H9 (cell line): ENCODE data around the gene ADPRH. TPM values are rescaled to one million over a fixed set of nuclear protein-coding genes. Genes with fewer than 3 reads are reported as not detected.

Source experiments
- DNase-seq: peaks from one replicate; pipeline ENCODE4 v3.0.0-alpha.2; 2017
- H2AFZ ChIP-seq: one replicate; pipeline ENCODE4 v1.6.1; 2013; ENCODE audit warnings: mild to moderate bottlenecking, low read length, control low read depth, moderate library complexity
- H2AK5ac ChIP-seq: 2 replicates; pipeline ENCODE4 v1.6.1; 2013; ENCODE audit warnings: low read length, control low read depth, mixed read lengths; ENCODE audit not compliant: insufficient read length
- H2BK120ac ChIP-seq: one replicate; pipeline ENCODE4 v1.6.1; 2013; ENCODE audit warnings: low read depth, mild to moderate bottlenecking, low read length, control low read depth, inconsistent platforms; ENCODE audit not compliant: poor library complexity, severe bottlenecking
- H2BK12ac ChIP-seq: 2 replicates; pipeline ENCODE4 v1.6.1; 2013; ENCODE audit warnings: low read length, control low read depth, mixed read lengths, low read depth; ENCODE audit not compliant: insufficient read length
- H2BK15ac ChIP-seq: 2 replicates; pipeline ENCODE4 v1.6.1; 2013; ENCODE audit warnings: low read depth, low read length, control low read depth
- H2BK20ac ChIP-seq: one replicate; pipeline ENCODE4 v1.6.1; 2013; ENCODE audit warnings: low read depth, mild to moderate bottlenecking, low read length, control low read depth, inconsistent platforms; ENCODE audit not compliant: poor library complexity, severe bottlenecking
- H2BK5ac ChIP-seq: 2 replicates; pipeline ENCODE4 v1.6.1; 2013; ENCODE audit warnings: low read length, control low read depth, mixed read lengths; ENCODE audit not compliant: insufficient read length
- H3K14ac ChIP-seq: 2 replicates; pipeline ENCODE4 v1.6.1; 2013; ENCODE audit warnings: low read length, control low read depth; ENCODE audit not compliant: insufficient read depth
- H3K18ac ChIP-seq: 2 replicates; pipeline ENCODE4 v1.6.1; 2013; ENCODE audit warnings: low read depth, mild to moderate bottlenecking, mixed read lengths, low read length, control low read depth; ENCODE audit not compliant: insufficient read length
- H3K23ac ChIP-seq: 2 replicates; pipeline ENCODE4 v1.6.1; 2013; ENCODE audit warnings: low read length, control low read depth, mixed read lengths, low read depth; ENCODE audit not compliant: insufficient read length
- H3K23me2 ChIP-seq: 2 replicates; pipeline ENCODE4 v1.6.1; 2013; ENCODE audit warnings: low read depth, mild to moderate bottlenecking, mixed read lengths, low read length, control low read depth; ENCODE audit not compliant: insufficient read length, poor library complexity, severe bottlenecking
- H3K27ac ChIP-seq: 2 replicates; pipeline ENCODE4 v1.5.1; 2013; ENCODE audit warnings: low read length, control low read depth, mixed read lengths, low read depth; ENCODE audit not compliant: insufficient read length
- H3K27me3 ChIP-seq: 2 replicates; pipeline ENCODE4 v1.6.1; 2013; ENCODE audit warnings: low read length, control low read depth, inconsistent platforms; ENCODE audit not compliant: insufficient read depth
- H3K4ac ChIP-seq: 2 replicates; pipeline ENCODE4 v1.6.1; 2013; ENCODE audit warnings: low read depth, mild to moderate bottlenecking, control low read depth, inconsistent platforms, low read length, moderate library complexity
- H3K4me1 ChIP-seq: 2 replicates; pipeline ENCODE4 v1.6.1; 2013; ENCODE audit warnings: low read length, control low read depth, inconsistent platforms; ENCODE audit not compliant: insufficient read depth
- H3K4me2 ChIP-seq: 2 replicates; pipeline ENCODE4 v1.6.1; 2013; ENCODE audit warnings: low read length, control low read depth, mixed read lengths; ENCODE audit not compliant: insufficient read length, insufficient read depth
- H3K56ac ChIP-seq: 2 replicates; pipeline ENCODE4 v1.6.1; 2013; ENCODE audit warnings: low read depth, mild to moderate bottlenecking, mixed read lengths, low read length, control low read depth; ENCODE audit not compliant: insufficient read length
- H3K79me1 ChIP-seq: 2 replicates; pipeline ENCODE4 v1.6.1; 2013; ENCODE audit warnings: low read depth, mild to moderate bottlenecking, moderate library complexity, low read length, control low read depth, inconsistent platforms; ENCODE audit not compliant: insufficient read depth, poor library complexity, severe bottlenecking
- H3K79me2 ChIP-seq: 2 replicates; pipeline ENCODE4 v1.6.1; 2013; ENCODE audit warnings: low read length, control low read depth, inconsistent platforms; ENCODE audit not compliant: insufficient read depth
- H3K9ac ChIP-seq: 2 replicates; pipeline ENCODE4 v1.6.1; 2013; ENCODE audit warnings: low read length, control low read depth, mixed read lengths; ENCODE audit not compliant: insufficient read length; ENCODE audit errors: extremely low read depth
- H3K9me3 ChIP-seq: one replicate; pipeline ENCODE4 v1.6.1; 2013; ENCODE audit warnings: low read depth, low read length, inconsistent platforms; ENCODE audit not compliant: control insufficient read depth
- H3T11ph ChIP-seq: one replicate; pipeline ENCODE4 v1.6.1; 2013; ENCODE audit warnings: mild to moderate bottlenecking, low read length, control low read depth, inconsistent platforms
- H4K20me1 ChIP-seq: one replicate; pipeline ENCODE4 v1.6.1; 2013; ENCODE audit not compliant: control insufficient read depth, insufficient read length, insufficient read depth
- H4K5ac ChIP-seq: 2 replicates; pipeline ENCODE4 v1.6.1; 2013; ENCODE audit warnings: low read depth, mild to moderate bottlenecking, mixed read lengths, low read length, control low read depth; ENCODE audit not compliant: insufficient read length
- H4K8ac ChIP-seq: replicated peaks from 2 replicates; pipeline ENCODE4 v1.6.1; 2013; ENCODE audit warnings: low read length, control low read depth, mixed read lengths, low read depth; ENCODE audit not compliant: insufficient read length
- H4K91ac ChIP-seq: 2 replicates; pipeline ENCODE4 v1.6.1; 2013; ENCODE audit warnings: low read depth, mild to moderate bottlenecking, moderate library complexity, mixed read lengths, low read length, control low read depth; ENCODE audit not compliant: insufficient read length
- H3K27ac Mint-ChIP-seq, 3 experiments: 2 replicates in 2 of 3; 3 replicates in 1 of 3; pipeline ENCODE4 v1.8.0; 2020 to 2021; ENCODE audit warnings: mixed read lengths in 3 of 3, mild to moderate bottlenecking in 1 of 3, moderate library complexity in 1 of 3
- H3K27me3 Mint-ChIP-seq: 2 replicates; pipeline ENCODE4 v1.8.0; 2021; ENCODE audit warnings: low read depth, mild to moderate bottlenecking, moderate library complexity, mixed read lengths
- H3K36me3 Mint-ChIP-seq, 3 experiments: 2 replicates in 2 of 3; 3 replicates in 1 of 3; pipeline ENCODE4 v1.8.0; 2020 to 2021; ENCODE audit warnings: low read depth in 3 of 3, mixed read lengths in 3 of 3; ENCODE audit not compliant: insufficient read depth in 1 of 3
- H3K4me1 Mint-ChIP-seq, 2 experiments: 2 replicates each; pipeline ENCODE4 v1.8.0; 2020; ENCODE audit warnings: mixed read lengths in 2 of 2
- H3K4me3 Mint-ChIP-seq, 2 experiments: 2 replicates in 1 of 2; 3 replicates in 1 of 2; pipeline ENCODE4 v1.8.0; 2020 to 2021; ENCODE audit warnings: mild to moderate bottlenecking in 2 of 2, mixed read lengths in 2 of 2, moderate library complexity in 1 of 2
- H3K9me3 Mint-ChIP-seq, 2 experiments: 2 replicates in 1 of 2; 3 replicates in 1 of 2; pipeline ENCODE4 v1.8.0; 2020; ENCODE audit warnings: mild to moderate bottlenecking in 2 of 2, mixed read lengths in 2 of 2, moderate library complexity in 1 of 2
- WGBS: extraction: QIAGEN DNeasy Blood & Tissue Kit; methylation state at CpG from one replicate; pipeline ENCODE4 v1.1.7; 2013; ENCODE audit warnings: missing lambda C conversion rate, low lambda C conversion rate, mixed read lengths; ENCODE audit not compliant: insufficient read length; ENCODE audit errors: extremely low coverage; 5-methylcytosine and 5-hydroxymethylcytosine counted together
- total RNA-seq: library from RNA; stranded (reverse); gene quantifications from 2 replicates; pipeline ENCODE4 v1.2.1, GENCODE V29; 2021
- TF ChIP-seq, protein P1 (sequence below): fragments of 200-600 bp; sonication (generic); conservative IDR thresholded peaks from 3 replicates; pipeline ENCODE4 v1.8.0; 2021; ENCODE audit warnings: antibody characterized with exemption, mild to moderate bottlenecking

ADPRH gene
- total RNA-seq, 1 experiment from 2014 or later, result 3.1 TPM

- no CpG with 5 or more reads among the region's 5 CpGs for WGBS
- Histone ChIP-seq H3K79me2 (no peaks in the 10 kb centered on the region), H4K8ac (no peak overlapping the region), H4K20me1 (no peaks in the 10 kb centered on the region), H2BK5ac (no peak overlapping the region), H3K18ac (no peak overlapping the region), H3K9me3 (no peaks in the 10 kb centered on the region), H3K23me2 (no peaks in the 10 kb centered on the region), H3K9ac (no peak overlapping the region), H3K56ac (no peak overlapping the region), H3K27me3 (no peaks in the 10 kb centered on the region), H2BK20ac (no peak overlapping the region), H3K79me1 (no peaks in the 10 kb centered on the region), H2BK12ac (no peak overlapping the region), H3K4ac (no peak overlapping the region), H3K23ac (no peak overlapping the region), H4K5ac (no peak overlapping the region), H3K4me1 (no peaks in the 10 kb centered on the region), H3K14ac (no peak overlapping the region), H2AFZ (no peak overlapping the region), H2BK15ac (no peak overlapping the region), H4K91ac (no peak overlapping the region), H3K27ac (no peak overlapping the region), H3T11ph (no peak overlapping the region), H2AK5ac (no peak overlapping the region), H2BK120ac (no peak overlapping the region), H3K4me2 (no peak overlapping the region)
- Mint-ChIP-seq H3K36me3 (no peaks in the 10 kb centered on the region), H3K27ac (peak overlapping the region in 1 of 3 experiments; percentile 90; a peak in 3 of 7 replicates), H3K4me3 (no peak overlapping the region), H3K9me3 (no peaks in the 10 kb centered on the region), H3K4me1 (peaks cover 3 to 5% of the 10 kb centered on the region in 2 experiments; a peak in 2 of 4 replicates), H3K27me3 (peaks cover 4% of the 10 kb centered on the region)
- TF ChIP-seq, protein P1, sequence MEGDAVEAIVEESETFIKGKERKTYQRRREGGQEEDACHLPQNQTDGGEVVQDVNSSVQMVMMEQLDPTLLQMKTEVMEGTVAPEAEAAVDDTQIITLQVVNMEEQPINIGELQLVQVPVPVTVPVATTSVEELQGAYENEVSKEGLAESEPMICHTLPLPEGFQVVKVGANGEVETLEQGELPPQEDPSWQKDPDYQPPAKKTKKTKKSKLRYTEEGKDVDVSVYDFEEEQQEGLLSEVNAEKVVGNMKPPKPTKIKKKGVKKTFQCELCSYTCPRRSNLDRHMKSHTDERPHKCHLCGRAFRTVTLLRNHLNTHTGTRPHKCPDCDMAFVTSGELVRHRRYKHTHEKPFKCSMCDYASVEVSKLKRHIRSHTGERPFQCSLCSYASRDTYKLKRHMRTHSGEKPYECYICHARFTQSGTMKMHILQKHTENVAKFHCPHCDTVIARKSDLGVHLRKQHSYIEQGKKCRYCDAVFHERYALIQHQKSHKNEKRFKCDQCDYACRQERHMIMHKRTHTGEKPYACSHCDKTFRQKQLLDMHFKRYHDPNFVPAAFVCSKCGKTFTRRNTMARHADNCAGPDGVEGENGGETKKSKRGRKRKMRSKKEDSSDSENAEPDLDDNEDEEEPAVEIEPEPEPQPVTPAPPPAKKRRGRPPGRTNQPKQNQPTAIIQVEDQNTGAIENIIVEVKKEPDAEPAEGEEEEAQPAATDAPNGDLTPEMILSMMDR, result no peak
- no peak for DNase-seq
Measured at GRCh38 chr3:119553823-119554415, 25.4 kb upstream of the ADPRH start.
